ENCODE measurements around the gene GSC2.
A peak's percentile ranks its signal among the peaks of the same experiment; 100 is the strongest.

The GSC2 gene

GRCh38 chr22:19108807-19109197 is 41.3 kb downstream of the GSC2 start:
- no peaks in the 10 kb centered on the region; the same call in 1 of the 2 replicates for H3K36me3 ChIP-seq (ENCODE audit: insufficient read depth, low read length)
- H3K4me3 ChIP-seq (ENCODE audit: low read length, poor library complexity, severe bottlenecking): peak overlapping the region; percentile 15
- no peak overlapping the region for H2AFZ ChIP-seq (ENCODE audit: low read length)
- no peaks in the 10 kb centered on the region for H3F3A ChIP-seq (ENCODE audit: low read depth)
- H3K9ac ChIP-seq (ENCODE audit: low read depth, low read length, poor library complexity, severe bottlenecking): no peak overlapping the region
- H4K20me1 ChIP-seq (ENCODE audit: insufficient read depth, low read length, poor library complexity, severe bottlenecking): peaks cover 24% of the 10 kb centered on the region
- H3K79me2 ChIP-seq (ENCODE audit: insufficient read depth, low read length): peaks cover 84% of the 10 kb centered on the region
- no peaks in the 10 kb centered on the region for H3K27me3 ChIP-seq (ENCODE audit: insufficient read depth, low read length, poor library complexity, severe bottlenecking)
- no peaks in the 10 kb centered on the region for H3K9me3 ChIP-seq (ENCODE audit: insufficient read depth, low read depth, low read length)
- H3K4me1 ChIP-seq (ENCODE audit: insufficient read depth, low read length, poor library complexity, severe bottlenecking): peaks cover 14% of the 10 kb centered on the region
- no peaks in the 10 kb centered on the region for H3K9me2 ChIP-seq (replicated peaks; ENCODE audit: low read depth, low read length)
- peak overlapping the region; percentile 56 for H3K4me2 ChIP-seq (ENCODE audit: low read depth, low read length, poor library complexity, severe bottlenecking)
- no peak for TF ChIP-seq CTCF (conservative IDR thresholded peaks at IDR 0.05; ENCODE audit: low read length)
- TF ChIP-seq EZH2phosphoT487 (IDR thresholded peaks at IDR 0.05; ENCODE audit: borderline replicate concordance): no peak

GRCh38 chr22:19107730-19108074 is 42.4 kb downstream of the GSC2 start:
- Histone ChIP-seq H3K27me3 (ENCODE audit: insufficient read depth, low read length, poor library complexity, severe bottlenecking) (no peaks in the 10 kb centered on the region), H3K4me2 (ENCODE audit: low read depth, low read length, poor library complexity, severe bottlenecking) (no peak overlapping the region), H3K36me3 (ENCODE audit: insufficient read depth, low read length) (no peaks in the 10 kb centered on the region; the same call in 1 of the 2 replicates), H3K9ac (ENCODE audit: low read depth, low read length, poor library complexity, severe bottlenecking) (no peak overlapping the region), H3F3A (ENCODE audit: low read depth) (no peaks in the 10 kb centered on the region), H3K9me2 (replicated peaks; ENCODE audit: low read depth, low read length) (no peaks in the 10 kb centered on the region), H3K4me3 (ENCODE audit: low read length, poor library complexity, severe bottlenecking) (no peak overlapping the region), H4K20me1 (ENCODE audit: insufficient read depth, low read length, poor library complexity, severe bottlenecking) (peaks cover 24% of the 10 kb centered on the region), H3K79me2 (ENCODE audit: insufficient read depth, low read length) (peaks cover 85% of the 10 kb centered on the region), H3K9me3 (ENCODE audit: insufficient read depth, low read depth, low read length) (no peaks in the 10 kb centered on the region), H2AFZ (ENCODE audit: low read length) (no peak overlapping the region), H3K4me1 (ENCODE audit: insufficient read depth, low read length, poor library complexity, severe bottlenecking) (peaks cover 14% of the 10 kb centered on the region)
- no peak for TF ChIP-seq EZH2phosphoT487 (IDR thresholded peaks at IDR 0.05; ENCODE audit: borderline replicate concordance)
- no peak for TF ChIP-seq CTCF (conservative IDR thresholded peaks at IDR 0.05; ENCODE audit: low read length)

GRCh38 chr22:19106886-19107729 is 43.0 kb downstream of the GSC2 start:
- H3K4me2 ChIP-seq (ENCODE audit: low read depth, low read length, poor library complexity, severe bottlenecking): no peak overlapping the region
- H3K4me3 ChIP-seq (ENCODE audit: low read length, poor library complexity, severe bottlenecking): no peak overlapping the region
- peaks cover 85% of the 10 kb centered on the region for H3K79me2 ChIP-seq (ENCODE audit: insufficient read depth, low read length)
- H3K9ac ChIP-seq (ENCODE audit: low read depth, low read length, poor library complexity, severe bottlenecking): no peak overlapping the region
- no peak for TF ChIP-seq CTCF (conservative IDR thresholded peaks at IDR 0.05; ENCODE audit: low read length)
- no peak for TF ChIP-seq EZH2phosphoT487 (IDR thresholded peaks at IDR 0.05; ENCODE audit: borderline replicate concordance)
- no peaks in the 10 kb centered on the region; the same call in 1 of the 2 replicates for H3K36me3 ChIP-seq (ENCODE audit: insufficient read depth, low read length)
- no peaks in the 10 kb centered on the region for H3K9me3 ChIP-seq (ENCODE audit: insufficient read depth, low read depth, low read length)
- H2AFZ ChIP-seq (ENCODE audit: low read length): no peak overlapping the region
- no peaks in the 10 kb centered on the region for H3K9me2 ChIP-seq (replicated peaks; ENCODE audit: low read depth, low read length)
- H4K20me1 ChIP-seq (ENCODE audit: insufficient read depth, low read length, poor library complexity, severe bottlenecking): peaks cover 24% of the 10 kb centered on the region
- no peaks in the 10 kb centered on the region for H3K27me3 ChIP-seq (ENCODE audit: insufficient read depth, low read length, poor library complexity, severe bottlenecking)
- H3F3A ChIP-seq (ENCODE audit: low read depth): no peaks in the 10 kb centered on the region
- H3K4me1 ChIP-seq (ENCODE audit: insufficient read depth, low read length, poor library complexity, severe bottlenecking): peaks cover 14% of the 10 kb centered on the region
